H7 (cell line): ENCODE data around the gene RPS6KA2. TPM values are rescaled to one million over a fixed set of nuclear protein-coding genes. Genes with fewer than 3 reads are reported as not detected.

ENCODE experiments used
- DNase-seq: peaks from one replicate; pipeline ENCODE4 v3.0.0; 2012
- H3K27me3 ChIP-seq: 2 replicates; pipeline ENCODE4 v1.6.0; 2011; ENCODE audit warnings: mild to moderate bottlenecking, low read length; ENCODE audit not compliant: control insufficient read depth, insufficient read depth
- H3K36me3 ChIP-seq: replicated peaks from 2 replicates; pipeline ENCODE4 v1.5.1; 2011; ENCODE audit warnings: low read length; ENCODE audit not compliant: control insufficient read depth, insufficient read depth
- H3K4me3 ChIP-seq: 2 replicates; pipeline ENCODE4 v1.5.1; 2011; ENCODE audit warnings: low read depth, mild to moderate bottlenecking, control low read depth, low read length, moderate library complexity; ENCODE audit not compliant: insufficient read depth
- total RNA-seq: library from RNA; depleted of rRNA; stranded (reverse); fragments of >200 nt; shearing (Covaris generic); gene quantifications from 2 replicates; pipeline ENCODE4 v1.2.3, GENCODE V29; 2014

RPS6KA2 gene
- total RNA-seq, 1 experiment from 2014 or later: 12.7 TPM

DNA sequence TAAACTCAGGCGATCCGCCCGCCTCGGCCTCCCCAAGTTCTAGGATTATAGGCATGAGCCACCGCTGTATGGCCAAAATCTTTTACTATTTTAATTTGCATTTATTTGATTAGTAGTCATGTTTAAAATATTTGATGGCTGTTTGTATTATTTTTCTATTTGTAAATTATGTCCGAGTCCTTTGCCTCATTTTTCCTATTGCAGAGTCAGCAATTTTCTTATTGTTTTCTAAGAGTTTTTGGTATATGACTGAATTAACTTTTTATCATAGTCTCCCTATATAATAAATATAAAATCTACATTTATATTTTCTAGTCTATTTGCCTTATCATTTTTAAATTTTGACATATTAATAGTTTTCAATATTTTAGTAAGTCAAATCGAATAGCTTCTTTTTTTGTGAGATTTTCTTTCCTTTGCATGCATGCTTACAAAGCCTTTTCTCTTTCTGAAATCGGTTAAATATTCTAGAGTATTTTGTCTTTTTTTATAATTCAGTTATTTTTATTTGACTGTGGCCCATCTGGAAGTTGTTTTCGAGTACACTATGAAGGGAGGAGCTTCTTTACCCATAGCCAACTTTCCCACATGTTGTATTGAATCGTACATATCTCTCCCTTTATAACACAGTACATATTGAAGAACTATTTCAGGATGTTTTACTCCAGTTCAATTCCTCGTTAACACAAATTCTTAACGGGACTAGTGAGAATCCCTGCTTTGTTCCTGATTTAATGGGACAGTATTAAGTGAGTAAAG is 34.5 kb upstream of the RPS6KA2 start:
- Histone ChIP-seq H3K27me3 (no peaks in the 10 kb centered on the region), H3K36me3 (no peaks in the 10 kb centered on the region)

DNA sequence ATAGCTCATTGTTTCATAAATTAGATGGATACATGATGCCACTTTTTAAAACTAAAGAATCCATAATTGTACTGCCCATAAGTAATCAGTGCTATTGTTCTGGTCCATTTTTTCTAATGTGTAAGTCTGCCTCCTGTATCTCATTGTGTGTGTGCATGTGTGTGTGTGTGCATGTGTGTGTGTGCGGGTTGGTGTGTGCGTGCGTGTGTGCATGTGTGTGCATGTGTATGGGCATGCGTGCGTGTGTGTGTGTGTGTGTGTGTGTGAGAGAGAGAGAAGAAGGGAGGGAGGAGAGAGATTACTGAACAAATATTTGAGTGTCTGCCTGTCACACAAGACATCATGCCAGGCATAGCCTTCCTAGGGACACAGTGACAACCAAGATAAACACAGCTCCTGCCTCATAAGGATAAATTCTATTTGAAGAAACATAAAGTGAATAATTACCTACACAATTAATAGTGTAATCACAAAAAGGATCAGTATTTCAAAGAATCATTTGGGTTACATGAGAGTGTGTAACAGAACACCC is 33.2 kb upstream of the RPS6KA2 start:
- no peaks in the 10 kb centered on the region for H3K36me3 ChIP-seq
- no peak for DNase-seq
- H3K4me3 ChIP-seq: no peak overlapping the region
- no peaks in the 10 kb centered on the region; the same call in 1 of the 2 replicates for H3K27me3 ChIP-seq

More for the DNA sequence above, 34.5 kb upstream of the RPS6KA2 start:
- no peak overlapping the region for H3K4me3 ChIP-seq
- DNase-seq: no peak

- H3K36me3 ChIP-seq: no peaks in the 10 kb centered on the region
- H3K27me3 ChIP-seq: no peaks in the 10 kb centered on the region; the same call in 1 of the 2 replicates
- H3K4me3 ChIP-seq: no peak overlapping the region
- DNase-seq: no peak
Measured at GRCh38 chr6:166659581-166659980, 32.5 kb upstream of the RPS6KA2 start.

- Histone ChIP-seq H3K4me3 (no peak overlapping the region), H3K27me3 (no peaks in the 10 kb centered on the region; the same call in 1 of the 2 replicates), H3K36me3 (no peaks in the 10 kb centered on the region)
- DNase-seq: no peak
Measured at GRCh38 chr6:166658792-166659150, 31.7 kb upstream of the RPS6KA2 start.

GRCh38 chr6:166658115-166658791 is 31.2 kb upstream of the RPS6KA2 start:
- Histone ChIP-seq H3K36me3 (no peaks in the 10 kb centered on the region), H3K4me3 (no peak overlapping the region), H3K27me3 (no peaks in the 10 kb centered on the region; the same call in 1 of the 2 replicates)
- DNase-seq: no peak

- no peak for DNase-seq
- H3K36me3 ChIP-seq: no peaks in the 10 kb centered on the region
- no peaks in the 10 kb centered on the region; the same call in 1 of the 2 replicates for H3K27me3 ChIP-seq
- no peak overlapping the region for H3K4me3 ChIP-seq
Measured at GRCh38 chr6:166657531-166657930, 30.5 kb upstream of the RPS6KA2 start.

DNA sequence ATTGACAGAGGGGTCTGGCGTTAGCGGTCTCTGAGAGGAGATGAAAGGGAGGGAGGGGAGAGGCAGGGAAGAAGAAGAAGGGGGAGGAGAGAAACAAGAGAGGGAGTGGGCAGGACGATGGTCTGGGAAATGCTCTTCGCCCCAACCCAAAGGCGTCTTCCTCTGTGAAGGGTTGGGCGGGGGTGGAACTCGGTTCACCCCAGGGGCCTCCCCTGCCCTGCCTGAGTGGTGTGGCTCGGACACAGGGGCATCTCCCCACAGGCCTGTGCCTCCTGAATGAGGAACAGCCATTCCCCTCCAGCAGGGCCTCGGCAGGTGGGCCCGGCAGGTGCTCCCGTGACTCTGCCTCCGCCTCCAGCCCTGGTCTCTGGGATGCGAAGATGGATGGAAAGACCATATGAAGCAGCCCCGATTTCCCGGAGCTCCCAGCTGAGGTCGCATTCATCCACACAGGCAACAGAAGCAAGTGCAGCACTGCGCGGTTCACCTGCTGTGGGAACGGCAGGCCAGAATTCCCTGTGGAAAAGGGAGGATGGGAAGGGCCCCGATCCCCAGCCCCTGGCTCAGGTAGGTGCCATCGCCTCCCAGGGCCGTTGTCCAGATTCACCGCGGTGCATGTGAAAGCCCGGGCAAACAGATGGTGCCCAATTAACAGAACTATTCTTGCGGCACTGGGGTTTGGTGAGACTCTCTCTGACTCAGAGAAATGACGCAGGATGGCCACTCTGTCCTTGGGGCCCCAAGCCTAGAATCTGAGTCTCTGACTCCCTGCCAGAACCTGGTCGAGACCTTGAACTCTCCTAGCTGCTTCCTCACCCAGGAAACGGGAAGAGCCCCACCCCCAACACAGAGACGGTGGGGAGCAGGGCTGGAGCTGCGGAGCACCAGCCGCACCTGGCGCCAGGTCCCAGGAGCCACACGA is 29.4 kb upstream of the RPS6KA2 start:
- Histone ChIP-seq H3K4me3 (peak overlapping the region; percentile 36; the same call in 1 of the 2 replicates), H3K36me3 (no peaks in the 10 kb centered on the region), H3K27me3 (no peaks in the 10 kb centered on the region; the same call in 1 of the 2 replicates)
- peak; percentile 84 for DNase-seq

DNA sequence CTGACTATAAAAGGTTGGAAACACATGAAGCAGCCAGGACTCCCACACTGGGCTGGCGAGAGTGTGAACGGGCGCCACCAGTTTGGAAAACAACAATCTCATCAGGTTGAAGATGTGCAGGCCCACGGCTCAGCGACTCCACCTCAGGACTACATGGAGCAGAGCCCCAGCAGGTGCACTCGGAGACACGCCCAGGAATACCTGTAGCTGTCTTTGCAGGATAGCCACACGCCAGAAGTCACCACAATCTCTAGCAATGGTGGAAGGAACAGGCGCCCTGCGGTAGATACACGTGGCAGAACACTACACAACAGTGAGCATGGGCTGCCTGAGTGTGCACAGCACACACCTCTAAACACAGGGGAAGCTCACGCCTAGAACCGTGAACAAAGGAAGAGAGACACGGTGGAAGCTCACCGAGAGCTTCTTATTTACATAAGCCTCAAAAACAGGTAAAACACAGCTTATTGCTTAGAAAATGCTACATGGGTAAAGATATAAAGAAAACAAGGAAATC is 28.7 kb upstream of the RPS6KA2 start:
- DNase-seq: no peak
- H3K36me3 ChIP-seq: no peaks in the 10 kb centered on the region
- H3K27me3 ChIP-seq: no peaks in the 10 kb centered on the region; the same call in 1 of the 2 replicates
- peak overlapping the region; percentile 36; the same call in 1 of the 2 replicates for H3K4me3 ChIP-seq

GRCh38 chr6:166655251-166655650 is 28.2 kb upstream of the RPS6KA2 start:
- Histone ChIP-seq H3K36me3 (no peaks in the 10 kb centered on the region), H3K27me3 (no peaks in the 10 kb centered on the region; the same call in 1 of the 2 replicates), H3K4me3 (no peak overlapping the region)
- DNase-seq: no peak

- Histone ChIP-seq H3K4me3 (no peak overlapping the region), H3K36me3 (no peaks in the 10 kb centered on the region), H3K27me3 (no peaks in the 10 kb centered on the region; the same call in 1 of the 2 replicates)
- no peak for DNase-seq
Measured at GRCh38 chr6:166654573-166654972, 27.5 kb upstream of the RPS6KA2 start.

- no peak for DNase-seq
- no peaks in the 10 kb centered on the region for H3K36me3 ChIP-seq
- H3K4me3 ChIP-seq: no peak overlapping the region
- H3K27me3 ChIP-seq: no peaks in the 10 kb centered on the region; the same call in 1 of the 2 replicates
Measured at GRCh38 chr6:166653639-166653941, 26.5 kb upstream of the RPS6KA2 start.

- H3K27me3 ChIP-seq: no peaks in the 10 kb centered on the region; the same call in 1 of the 2 replicates
- H3K4me3 ChIP-seq: no peak overlapping the region
- DNase-seq: no peak
- no peaks in the 10 kb centered on the region for H3K36me3 ChIP-seq
Measured at GRCh38 chr6:166650824-166651807, 24.1 kb upstream of the RPS6KA2 start.

- no peak for DNase-seq
- Histone ChIP-seq H3K27me3 (no peaks in the 10 kb centered on the region), H3K4me3 (no peak overlapping the region), H3K36me3 (no peaks in the 10 kb centered on the region)
Measured at GRCh38 chr6:166650047-166650446, 23.0 kb upstream of the RPS6KA2 start.
